ENCODE results near the gene SPO11.

SPO11 gene

DNA sequence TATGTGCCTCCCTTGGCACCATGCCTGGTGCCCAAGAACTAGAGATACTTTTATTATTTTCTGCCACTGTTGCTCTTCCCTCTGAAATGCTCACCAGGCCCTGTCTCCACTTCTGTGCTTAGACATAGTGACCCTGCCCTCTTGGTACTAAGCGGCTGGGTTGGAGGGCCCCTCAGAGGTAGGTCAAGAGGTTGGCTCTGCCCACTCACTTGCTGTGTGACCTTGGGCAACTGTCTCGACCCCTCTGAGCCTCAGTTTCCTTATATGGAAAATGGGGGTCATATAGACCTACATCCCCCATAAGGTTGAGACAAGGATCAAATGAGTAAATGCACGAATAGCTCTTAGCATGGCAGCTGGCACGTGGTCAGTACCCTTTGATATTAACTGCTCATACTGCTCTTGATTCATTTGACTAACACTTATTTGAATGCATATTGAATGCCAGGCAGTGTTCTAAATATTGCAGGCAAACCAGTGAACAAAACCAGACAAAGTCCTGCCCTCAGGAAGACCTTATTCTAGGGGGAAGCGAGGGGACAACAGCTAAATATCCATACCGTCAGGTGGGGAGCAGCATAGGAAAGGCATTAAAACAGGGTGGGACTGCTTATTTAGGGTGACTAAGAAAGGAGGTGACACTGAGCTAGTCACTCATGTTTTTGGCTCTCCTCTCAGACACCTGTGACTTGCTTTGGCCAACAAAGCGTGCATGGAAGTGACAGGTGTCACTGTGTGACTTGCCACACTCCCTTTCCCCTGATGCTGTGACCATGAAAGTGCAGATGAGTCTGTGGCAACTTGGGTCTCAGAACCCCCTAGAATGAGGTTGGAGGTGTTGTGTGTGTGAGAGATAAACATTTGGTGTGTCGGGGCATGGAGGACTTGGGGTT, 14.3 kb upstream of the SPO11 start:
- H3K27me3 ChIP-seq (ENCODE audit: control insufficient read depth, low read length), result no peaks in the 10 kb centered on the region
- peaks cover 97% of the 10 kb centered on the region for H3K4me1 ChIP-seq (ENCODE audit: control insufficient read depth, low read length)

DNA sequence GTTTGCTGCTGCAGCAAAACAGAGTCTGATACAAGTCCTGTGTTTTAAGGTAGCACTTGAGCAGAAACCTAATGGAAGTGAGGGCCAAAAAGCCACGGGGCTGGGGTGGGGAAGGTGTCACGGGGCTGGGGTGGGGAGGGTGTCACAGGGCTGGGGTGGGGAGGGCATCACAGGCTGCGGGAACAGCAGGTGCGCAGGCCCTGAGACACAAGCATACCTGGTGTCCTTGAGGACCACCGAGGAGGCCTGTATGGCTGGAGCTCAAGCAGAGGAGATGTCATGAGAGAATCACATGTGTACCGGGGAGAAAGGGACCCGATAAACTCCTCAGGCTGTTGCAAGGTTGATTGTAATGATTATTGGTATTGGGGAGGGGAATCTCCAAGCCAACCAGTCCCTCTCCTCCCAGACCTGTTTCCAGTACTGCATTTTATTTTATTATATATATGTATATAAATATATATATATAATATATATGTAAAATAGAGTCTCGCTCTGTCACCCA, 13.6 kb upstream of the SPO11 start:
- H3K79me2 ChIP-seq (ENCODE audit: control insufficient read depth, low read length), result peaks cover 12% of the 10 kb centered on the region
- H3K27me3 ChIP-seq (ENCODE audit: control insufficient read depth, low read length), result no peaks in the 10 kb centered on the region
- H3K27ac ChIP-seq (ENCODE audit: low read depth, low read length), result peak overlapping the region; percentile 99
- no peak for TF ChIP-seq EZH2phosphoT487 (IDR thresholded peaks at IDR 0.05; ENCODE audit: borderline replicate concordance, low read length)
- TF ChIP-seq, protein P1, sequence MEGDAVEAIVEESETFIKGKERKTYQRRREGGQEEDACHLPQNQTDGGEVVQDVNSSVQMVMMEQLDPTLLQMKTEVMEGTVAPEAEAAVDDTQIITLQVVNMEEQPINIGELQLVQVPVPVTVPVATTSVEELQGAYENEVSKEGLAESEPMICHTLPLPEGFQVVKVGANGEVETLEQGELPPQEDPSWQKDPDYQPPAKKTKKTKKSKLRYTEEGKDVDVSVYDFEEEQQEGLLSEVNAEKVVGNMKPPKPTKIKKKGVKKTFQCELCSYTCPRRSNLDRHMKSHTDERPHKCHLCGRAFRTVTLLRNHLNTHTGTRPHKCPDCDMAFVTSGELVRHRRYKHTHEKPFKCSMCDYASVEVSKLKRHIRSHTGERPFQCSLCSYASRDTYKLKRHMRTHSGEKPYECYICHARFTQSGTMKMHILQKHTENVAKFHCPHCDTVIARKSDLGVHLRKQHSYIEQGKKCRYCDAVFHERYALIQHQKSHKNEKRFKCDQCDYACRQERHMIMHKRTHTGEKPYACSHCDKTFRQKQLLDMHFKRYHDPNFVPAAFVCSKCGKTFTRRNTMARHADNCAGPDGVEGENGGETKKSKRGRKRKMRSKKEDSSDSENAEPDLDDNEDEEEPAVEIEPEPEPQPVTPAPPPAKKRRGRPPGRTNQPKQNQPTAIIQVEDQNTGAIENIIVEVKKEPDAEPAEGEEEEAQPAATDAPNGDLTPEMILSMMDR (IDR thresholded peaks at IDR 0.05; ENCODE audit: low read depth, low read length, poor library complexity, severe bottlenecking), result no peak
- H3K9me3 ChIP-seq (ENCODE audit: control insufficient read depth, insufficient read depth, low read length), result no peaks in the 10 kb centered on the region
- peak overlapping the region; percentile 33 for H3K4me3 ChIP-seq (ENCODE audit: low read length)
- peak overlapping the region; percentile 90 for H3K4me2 ChIP-seq (ENCODE audit: low read length)
- no peaks in the 10 kb centered on the region for H3K9me2 ChIP-seq (replicated peaks; ENCODE audit: control insufficient read depth, low read length)
- peaks cover 41% of the 10 kb centered on the region for H3F3A ChIP-seq (ENCODE audit: control insufficient read depth, insufficient read depth)
- no peaks in the 10 kb centered on the region for H4K20me1 ChIP-seq (ENCODE audit: control insufficient read depth, insufficient read depth, low read depth, low read length)
- H3K4me1 ChIP-seq (ENCODE audit: control insufficient read depth, low read length), result peaks cover 97% of the 10 kb centered on the region
- peaks cover 5% of the 10 kb centered on the region for H3K36me3 ChIP-seq (ENCODE audit: control insufficient read depth, low read length)

More for the DNA sequence above, 14.3 kb upstream of the SPO11 start:
- H3K9me2 ChIP-seq (replicated peaks; ENCODE audit: control insufficient read depth, low read length), result no peaks in the 10 kb centered on the region
- peak overlapping the region; percentile 99 for H3K27ac ChIP-seq (ENCODE audit: low read depth, low read length)
- peaks cover 12% of the 10 kb centered on the region for H3K79me2 ChIP-seq (ENCODE audit: control insufficient read depth, low read length)
- no peak for TF ChIP-seq EZH2phosphoT487 (IDR thresholded peaks at IDR 0.05; ENCODE audit: borderline replicate concordance, low read length)
- TF ChIP-seq, protein P1 (IDR thresholded peaks at IDR 0.05; ENCODE audit: low read depth, low read length, poor library complexity, severe bottlenecking), result no peak
- peaks cover 5% of the 10 kb centered on the region for H3K36me3 ChIP-seq (ENCODE audit: control insufficient read depth, low read length)
- H3K4me3 ChIP-seq (ENCODE audit: low read length), result peak overlapping the region; percentile 33
- peaks cover 39% of the 10 kb centered on the region for H3F3A ChIP-seq (ENCODE audit: control insufficient read depth, insufficient read depth)
- no peaks in the 10 kb centered on the region for H3K9me3 ChIP-seq (ENCODE audit: control insufficient read depth, insufficient read depth, low read length)
- H3K4me2 ChIP-seq (ENCODE audit: low read length), result peak overlapping the region; percentile 90
- no peaks in the 10 kb centered on the region for H4K20me1 ChIP-seq (ENCODE audit: control insufficient read depth, insufficient read depth, low read depth, low read length)

DNA sequence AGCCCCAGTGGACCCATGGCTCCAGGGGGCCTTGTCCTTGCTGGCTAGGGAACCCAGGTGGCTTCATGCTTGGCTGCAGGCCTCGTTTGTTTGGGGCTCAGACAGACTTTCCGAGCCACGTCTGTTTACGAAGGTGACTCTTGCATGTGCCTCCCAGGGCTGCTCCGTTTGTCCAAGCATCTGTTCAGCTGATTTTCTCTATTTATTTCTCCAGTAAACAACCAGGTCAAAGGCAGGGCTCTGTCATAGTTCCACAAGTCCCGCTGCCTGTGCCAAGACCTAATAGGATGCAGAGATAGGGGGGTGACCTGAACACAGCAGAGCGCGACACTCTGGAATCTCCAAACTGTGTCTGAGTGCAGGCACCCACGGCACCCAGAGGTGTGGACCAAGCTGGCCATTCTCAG, 12.8 kb upstream of the SPO11 start:
- Histone ChIP-seq H3K4me1 (ENCODE audit: control insufficient read depth, low read length) (peaks cover 97% of the 10 kb centered on the region), H3K4me2 (ENCODE audit: low read length) (peak overlapping the region; percentile 90), H3K27ac (ENCODE audit: low read depth, low read length) (peak overlapping the region; percentile 99), H3F3A (ENCODE audit: control insufficient read depth, insufficient read depth) (peaks cover 41% of the 10 kb centered on the region), H3K9me2 (replicated peaks; ENCODE audit: control insufficient read depth, low read length) (no peaks in the 10 kb centered on the region), H3K9me3 (ENCODE audit: control insufficient read depth, insufficient read depth, low read length) (no peaks in the 10 kb centered on the region), H3K36me3 (ENCODE audit: control insufficient read depth, low read length) (peaks cover 5% of the 10 kb centered on the region), H3K27me3 (ENCODE audit: control insufficient read depth, low read length) (no peaks in the 10 kb centered on the region), H4K20me1 (ENCODE audit: control insufficient read depth, insufficient read depth, low read depth, low read length) (no peaks in the 10 kb centered on the region), H3K79me2 (ENCODE audit: control insufficient read depth, low read length) (peaks cover 18% of the 10 kb centered on the region), H3K4me3 (ENCODE audit: low read length) (peak overlapping the region; percentile 72)
- TF ChIP-seq, protein P1 (IDR thresholded peaks at IDR 0.05; ENCODE audit: low read depth, low read length, poor library complexity, severe bottlenecking), result no peak
- TF ChIP-seq EZH2phosphoT487 (IDR thresholded peaks at IDR 0.05; ENCODE audit: borderline replicate concordance, low read length), result no peak
